ENCODE data around the gene CMTM2. TPM values are rescaled to one million over a fixed set of nuclear protein-coding genes. Genes with fewer than 3 reads are reported as not detected.

CMTM2 gene
- total and polyA plus RNA-seq, 2 donors (not counting 1 experiment from before 2014, with no cell fraction given) = not detected

- H3K27ac ChIP-seq (ENCODE audit: insufficient read depth, low read length) = no peak overlapping the region
- no peak overlapping the region for H3K9ac ChIP-seq (ENCODE audit: insufficient read depth, low read length)
- H3K27me3 ChIP-seq (ENCODE audit: control insufficient read depth, insufficient read depth, low read length) = no peaks in the 10 kb centered on the region
- DNase-seq (ENCODE audit: low read depth in 2 of 2) = no peak
- no peaks in the 10 kb centered on the region for H3K36me3 ChIP-seq (ENCODE audit: control insufficient read depth, insufficient read depth, low read length)
- no peak for TF ChIP-seq CTCF (conservative IDR thresholded peaks at IDR 0.05 in 1 of 2, IDR thresholded peaks at IDR 0.05 in 1 of 2; ENCODE audit: low read depth in 1 of 2, low read length in 2 of 2)
- no peak for TF ChIP-seq EZH2 (IDR thresholded peaks at IDR 0.05; ENCODE audit: low read length, missing control alignments)
- H3K4me1 ChIP-seq (ENCODE audit: control insufficient read depth, extremely low read depth, insufficient read depth, low read length) = no peaks in the 10 kb centered on the region
- H2AFZ ChIP-seq (ENCODE audit: low read length) = no peak overlapping the region
- H3K79me2 ChIP-seq (ENCODE audit: control insufficient read depth, insufficient read depth, low read length) = no peaks in the 10 kb centered on the region
- H3K4me2 ChIP-seq (ENCODE audit: extremely low read depth, insufficient read depth, low read length) = no peak overlapping the region
- H3K9me3 ChIP-seq (ENCODE audit: control insufficient read depth, insufficient read depth, low read depth, low read length) = no peaks in the 10 kb centered on the region
- H4K20me1 ChIP-seq (ENCODE audit: control insufficient read depth, extremely low read depth, insufficient read depth, low read length) = no peaks in the 10 kb centered on the region
- no peak overlapping the region for H3K4me3 ChIP-seq (replicated peaks in 1 of 4; ENCODE audit: control extremely low read depth in 1 of 4, insufficient read depth in 1 of 4, low read depth in 3 of 4, low read length in 4 of 4)
Measured at GRCh38 chr16:66635406-66635805, 56.1 kb downstream of the CMTM2 start.

GRCh38 chr16:66636199-66636598 lies 56.9 kb downstream of the CMTM2 start:
- Histone ChIP-seq H3K36me3 (ENCODE audit: control insufficient read depth, insufficient read depth, low read length) (no peaks in the 10 kb centered on the region), H3K27ac (ENCODE audit: insufficient read depth, low read length) (no peak overlapping the region), H2AFZ (ENCODE audit: low read length) (no peak overlapping the region), H3K4me1 (ENCODE audit: control insufficient read depth, extremely low read depth, insufficient read depth, low read length) (no peaks in the 10 kb centered on the region), H3K9me3 (ENCODE audit: control insufficient read depth, insufficient read depth, low read depth, low read length) (no peaks in the 10 kb centered on the region), H3K4me3 (replicated peaks in 1 of 4; ENCODE audit: control extremely low read depth in 1 of 4, insufficient read depth in 1 of 4, low read depth in 3 of 4, low read length in 4 of 4) (no peak overlapping the region), H3K9ac (ENCODE audit: insufficient read depth, low read length) (no peak overlapping the region), H3K79me2 (ENCODE audit: control insufficient read depth, insufficient read depth, low read length) (no peaks in the 10 kb centered on the region), H3K4me2 (ENCODE audit: extremely low read depth, insufficient read depth, low read length) (no peak overlapping the region), H3K27me3 (ENCODE audit: control insufficient read depth, insufficient read depth, low read length) (no peaks in the 10 kb centered on the region), H4K20me1 (ENCODE audit: control insufficient read depth, extremely low read depth, insufficient read depth, low read length) (no peaks in the 10 kb centered on the region)
- DNase-seq (ENCODE audit: low read depth in 2 of 2) = no peak
- TF ChIP-seq EZH2 (IDR thresholded peaks at IDR 0.05; ENCODE audit: low read length, missing control alignments) (no peak), CTCF (conservative IDR thresholded peaks at IDR 0.05 in 1 of 2, IDR thresholded peaks at IDR 0.05 in 1 of 2; ENCODE audit: low read depth in 1 of 2, low read length in 2 of 2) (no peak)

- Histone ChIP-seq H3K9ac (ENCODE audit: insufficient read depth, low read length) (no peak overlapping the region), H3K4me1 (ENCODE audit: control insufficient read depth, extremely low read depth, insufficient read depth, low read length) (no peaks in the 10 kb centered on the region), H3K4me3 (replicated peaks in 1 of 4; ENCODE audit: control extremely low read depth in 1 of 4, insufficient read depth in 1 of 4, low read depth in 3 of 4, low read length in 4 of 4) (no peak overlapping the region), H2AFZ (ENCODE audit: low read length) (no peak overlapping the region), H3K79me2 (ENCODE audit: control insufficient read depth, insufficient read depth, low read length) (no peaks in the 10 kb centered on the region), H3K36me3 (ENCODE audit: control insufficient read depth, insufficient read depth, low read length) (no peaks in the 10 kb centered on the region), H3K27me3 (ENCODE audit: control insufficient read depth, insufficient read depth, low read length) (no peaks in the 10 kb centered on the region), H4K20me1 (ENCODE audit: control insufficient read depth, extremely low read depth, insufficient read depth, low read length) (no peaks in the 10 kb centered on the region), H3K4me2 (ENCODE audit: extremely low read depth, insufficient read depth, low read length) (no peak overlapping the region), H3K9me3 (ENCODE audit: control insufficient read depth, insufficient read depth, low read depth, low read length) (no peaks in the 10 kb centered on the region), H3K27ac (ENCODE audit: insufficient read depth, low read length) (no peak overlapping the region)
- TF ChIP-seq EZH2 (IDR thresholded peaks at IDR 0.05; ENCODE audit: low read length, missing control alignments) = no peak
- TF ChIP-seq CTCF (conservative IDR thresholded peaks at IDR 0.05 in 1 of 2, IDR thresholded peaks at IDR 0.05 in 1 of 2; ENCODE audit: low read depth in 1 of 2, low read length in 2 of 2) = no peak
- no peak for DNase-seq (ENCODE audit: low read depth in 2 of 2)
Measured at GRCh38 chr16:66637806-66638205, 58.5 kb downstream of the CMTM2 start.

Other genes starting within 250 kb of the CMTM2 start
- gene CDH5, start 212.8 kb upstream of the CMTM2 start, total RNA-seq = under 0.01 TPM in 1 of 2 replicates, not detected in the other
- gene CDH5, start 212.8 kb upstream of the CMTM2 start, polyA plus RNA-seq = 0.02 and 0.07 TPM in 2 replicates
- not detected in 2 replicates for gene BEAN1, start 152.2 kb upstream of the CMTM2 start, total RNA-seq
- gene BEAN1, start 152.2 kb upstream of the CMTM2 start, polyA plus RNA-seq = 0.02 and 0.07 TPM in 2 replicates
- gene TK2, start 29.3 kb upstream of the CMTM2 start, total RNA-seq = 57.5 and 73.7 TPM in 2 replicates
- 34.8 and 36.8 TPM in 2 replicates for gene TK2, start 29.3 kb upstream of the CMTM2 start, polyA plus RNA-seq
- 38.8 and 41.9 TPM in 2 replicates for gene CKLF, start 26.9 kb upstream of the CMTM2 start, total RNA-seq
- 70.9 and 82.8 TPM in 2 replicates for gene CKLF, start 26.9 kb upstream of the CMTM2 start, polyA plus RNA-seq
- gene CMTM1, start 13.0 kb upstream of the CMTM2 start, total RNA-seq = 1.5 and 2.3 TPM in 2 replicates
- gene CMTM1, start 13.0 kb upstream of the CMTM2 start, polyA plus RNA-seq = 0.87 and 0.99 TPM in 2 replicates
- 6.9 and 10.1 TPM in 2 replicates for gene CMTM3, start 25.2 kb downstream of the CMTM2 start, total RNA-seq
- gene CMTM3, start 25.2 kb downstream of the CMTM2 start, polyA plus RNA-seq = 14.9 and 18.6 TPM in 2 replicates
- gene CMTM4, start 117.3 kb downstream of the CMTM2 start, total RNA-seq = 6.9 and 10.2 TPM in 2 replicates
- 6.9 and 12.8 TPM in 2 replicates for gene CMTM4, start 117.3 kb downstream of the CMTM2 start, polyA plus RNA-seq
- 115 and 173 TPM in 2 replicates for gene DYNC1LI2, start 172.1 kb downstream of the CMTM2 start, total RNA-seq
- 78.5 and 83.3 TPM in 2 replicates for gene DYNC1LI2, start 172.1 kb downstream of the CMTM2 start, polyA plus RNA-seq
- under 0.01 and 0.17 TPM in 2 replicates for gene TERB1, start 222.1 kb downstream of the CMTM2 start, total RNA-seq
- gene TERB1, start 222.1 kb downstream of the CMTM2 start, polyA plus RNA-seq = not detected in 2 replicates

Measured in fibroblast of lung (primary cell).